ENCODE data around the gene TMEM156.

DNA sequence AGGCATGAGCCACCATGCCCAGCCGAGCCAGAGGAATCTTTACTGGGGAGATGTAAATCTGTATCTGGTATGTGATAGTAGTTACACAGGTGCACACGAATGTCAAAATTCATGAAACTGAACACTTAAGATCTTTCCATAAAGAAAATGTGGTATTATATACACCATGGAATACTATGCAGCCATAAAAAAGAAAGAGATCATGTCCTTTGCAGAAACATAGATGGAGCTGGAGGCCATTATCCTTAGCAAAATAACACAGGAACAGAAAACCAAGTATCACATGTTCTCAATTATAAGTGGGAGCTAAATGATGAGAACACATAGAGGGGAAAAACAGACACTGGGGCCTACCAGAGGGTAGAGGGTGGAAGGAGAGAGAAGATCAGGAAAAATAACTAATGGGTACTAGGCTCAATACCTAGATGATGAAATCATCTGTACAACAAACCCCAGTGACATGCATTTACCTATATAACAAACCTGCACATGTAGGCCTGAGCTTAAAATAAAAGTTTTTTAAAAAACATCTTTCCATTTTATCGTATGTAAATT, 7.8 kb downstream of the TMEM156 start:
- no peak for TF ChIP-seq EZH2 (IDR thresholded peaks at IDR 0.05)
- TF ChIP-seq CTCF (IDR thresholded peaks at IDR 0.05): no peak
- no peak for TF ChIP-seq EZH2phosphoT487 (IDR thresholded peaks at IDR 0.05)
